Astrocyte (in vitro differentiated cells and primary cell): ENCODE results near the gene P3H2. TPM values are rescaled to one million over a fixed set of nuclear protein-coding genes. Genes with fewer than 3 reads are reported as not detected.
A peak's percentile ranks its signal among the peaks of the same experiment; 100 is the strongest.

Source experiments
- DNase-seq: peaks from one replicate; pipeline ENCODE4 v3.0.0-alpha.2; 2010; ENCODE audit warnings: low read depth
- FAIRE-seq: peaks from 2 replicates; lab custom pipeline; 2011; peaks lifted over from hg19 to GRCh38; lab: Jason Lieb, UNC
- H2AFZ ChIP-seq: 2 replicates; pipeline ENCODE4 v1.6.0; 2012; ENCODE audit warnings: low read depth, low read length, inconsistent platforms
- H3K27ac ChIP-seq: 2 replicates; pipeline ENCODE4 v1.5.1; 2011; ENCODE audit warnings: low read depth, low read length, inconsistent platforms
- H3K27me3 ChIP-seq: 2 replicates; pipeline ENCODE4 v1.6.0; 2011; ENCODE audit warnings: low read length, inconsistent platforms; ENCODE audit not compliant: insufficient read depth
- H3K36me3 ChIP-seq: 2 replicates; pipeline ENCODE4 v1.5.1; 2011; ENCODE audit warnings: low read length, inconsistent platforms; ENCODE audit not compliant: insufficient read depth
- H3K4me1 ChIP-seq: 2 replicates; pipeline ENCODE4 v1.5.1; 2011; ENCODE audit warnings: low read length, inconsistent platforms; ENCODE audit not compliant: insufficient read depth
- H3K4me2 ChIP-seq: 2 replicates; pipeline ENCODE4 v1.6.0; 2012; ENCODE audit warnings: low read length, inconsistent platforms
- H3K4me3 ChIP-seq: 2 replicates; pipeline ENCODE4 v1.5.1; 2011; ENCODE audit warnings: low read depth, mild to moderate bottlenecking, low read length, inconsistent platforms; ENCODE audit not compliant: insufficient read depth
- H3K79me2 ChIP-seq: 2 replicates; pipeline ENCODE4 v1.6.0; 2012; ENCODE audit warnings: mild to moderate bottlenecking, low read length, inconsistent platforms; ENCODE audit not compliant: insufficient read depth
- H3K9ac ChIP-seq: 2 replicates; pipeline ENCODE4 v1.6.0; 2012; ENCODE audit warnings: mild to moderate bottlenecking, low read length, inconsistent platforms
- H3K9me3 ChIP-seq: 2 replicates; pipeline ENCODE4 v1.5.1; 2012; ENCODE audit warnings: low read depth, mild to moderate bottlenecking, low read length, inconsistent platforms; ENCODE audit not compliant: insufficient read depth
- H4K20me1 ChIP-seq: 2 replicates; pipeline ENCODE4 v1.6.0; 2012; ENCODE audit warnings: low read length, inconsistent platforms; ENCODE audit not compliant: insufficient read depth
- H3K27ac Mint-ChIP-seq: one replicate; pipeline ENCODE4 v1.8.0; 2021; ENCODE audit warnings: mild to moderate bottlenecking, mixed read lengths; ENCODE audit not compliant: unreplicated experiment
- H3K27me3 Mint-ChIP-seq: one replicate; pipeline ENCODE4 v1.8.0; 2021; ENCODE audit warnings: low read depth, mixed read lengths; ENCODE audit not compliant: unreplicated experiment
- H3K36me3 Mint-ChIP-seq: one replicate; pipeline ENCODE4 v1.8.0; 2021; ENCODE audit warnings: low read depth, mixed read lengths; ENCODE audit not compliant: unreplicated experiment
- H3K4me1 Mint-ChIP-seq: one replicate; pipeline ENCODE4 v1.8.0; 2021; ENCODE audit warnings: low read depth, mixed read lengths; ENCODE audit not compliant: unreplicated experiment
- H3K4me3 Mint-ChIP-seq: one replicate; pipeline ENCODE4 v1.8.0; 2021; ENCODE audit warnings: mild to moderate bottlenecking, moderate library complexity, mixed read lengths; ENCODE audit not compliant: unreplicated experiment
- H3K9me3 Mint-ChIP-seq: one replicate; pipeline ENCODE4 v1.8.0; 2021; ENCODE audit warnings: mild to moderate bottlenecking, mixed read lengths; ENCODE audit not compliant: unreplicated experiment
- EZH2 ChIP-seq: IDR thresholded peaks from 2 replicates; pipeline ENCODE4 v1.6.1; 2012; ENCODE audit warnings: mild to moderate bottlenecking, low read length, inconsistent platforms; ENCODE audit not compliant: insufficient read depth
- total RNA-seq: library from RNA; stranded (reverse); gene quantifications from 2 replicates; pipeline ENCODE4 v1.2.1, GENCODE V29; 2021
- TF ChIP-seq, protein P1 (sequence below): IDR thresholded peaks from 2 replicates; pipeline ENCODE4 v1.5.1; 2011; ENCODE audit warnings: low read depth, mild to moderate bottlenecking, inconsistent platforms, low read length, moderate library complexity; ENCODE audit not compliant: insufficient read depth

The P3H2 gene
- total RNA-seq, 1 donor from 2014 or later, result 57.7 TPM

DNA sequence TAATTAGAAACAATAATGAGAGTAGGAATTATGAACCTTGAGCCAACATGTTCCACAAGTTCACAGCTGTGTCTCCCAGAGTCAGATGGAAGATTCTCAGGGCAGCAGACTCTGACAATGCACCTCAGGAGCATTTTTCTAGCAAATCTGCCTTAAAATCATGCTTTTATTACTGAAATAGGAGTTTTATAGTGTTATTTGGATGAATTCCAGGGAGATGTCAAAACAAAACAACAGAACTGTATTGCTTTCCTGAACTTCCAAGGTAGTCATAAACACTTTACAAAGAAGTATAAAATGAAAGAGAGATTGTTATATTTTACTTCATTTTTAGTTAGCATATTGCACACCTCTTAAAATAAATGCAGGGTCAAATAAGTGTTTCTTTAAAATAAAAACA, 77.0 kb downstream of the P3H2 start:
- no peaks in the 10 kb centered on the region for H3K27me3 ChIP-seq
- no peaks in the 10 kb centered on the region for H3K9me3 ChIP-seq
- TF ChIP-seq, protein P1, sequence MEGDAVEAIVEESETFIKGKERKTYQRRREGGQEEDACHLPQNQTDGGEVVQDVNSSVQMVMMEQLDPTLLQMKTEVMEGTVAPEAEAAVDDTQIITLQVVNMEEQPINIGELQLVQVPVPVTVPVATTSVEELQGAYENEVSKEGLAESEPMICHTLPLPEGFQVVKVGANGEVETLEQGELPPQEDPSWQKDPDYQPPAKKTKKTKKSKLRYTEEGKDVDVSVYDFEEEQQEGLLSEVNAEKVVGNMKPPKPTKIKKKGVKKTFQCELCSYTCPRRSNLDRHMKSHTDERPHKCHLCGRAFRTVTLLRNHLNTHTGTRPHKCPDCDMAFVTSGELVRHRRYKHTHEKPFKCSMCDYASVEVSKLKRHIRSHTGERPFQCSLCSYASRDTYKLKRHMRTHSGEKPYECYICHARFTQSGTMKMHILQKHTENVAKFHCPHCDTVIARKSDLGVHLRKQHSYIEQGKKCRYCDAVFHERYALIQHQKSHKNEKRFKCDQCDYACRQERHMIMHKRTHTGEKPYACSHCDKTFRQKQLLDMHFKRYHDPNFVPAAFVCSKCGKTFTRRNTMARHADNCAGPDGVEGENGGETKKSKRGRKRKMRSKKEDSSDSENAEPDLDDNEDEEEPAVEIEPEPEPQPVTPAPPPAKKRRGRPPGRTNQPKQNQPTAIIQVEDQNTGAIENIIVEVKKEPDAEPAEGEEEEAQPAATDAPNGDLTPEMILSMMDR, result no peak
- no peak for TF ChIP-seq EZH2
- DNase-seq (no peak), FAIRE-seq (no peak)
- no peak overlapping the region for H3K4me3 ChIP-seq
- H3K4me1 ChIP-seq, result peaks cover 3% of the 10 kb centered on the region
- Mint-ChIP-seq H3K4me1 (peaks cover 33% of the 10 kb centered on the region), H3K9me3 (no peaks in the 10 kb centered on the region), H3K27me3 (no peaks in the 10 kb centered on the region), H3K36me3 (no peaks in the 10 kb centered on the region), H3K27ac (peak overlapping the region; percentile 6), H3K4me3 (no peak overlapping the region)
- no peaks in the 10 kb centered on the region for H4K20me1 ChIP-seq
- no peaks in the 10 kb centered on the region for H3K79me2 ChIP-seq
- H3K4me2 ChIP-seq, result no peak overlapping the region
- H2AFZ ChIP-seq, result no peak overlapping the region
- no peak overlapping the region for H3K27ac ChIP-seq
- H3K9ac ChIP-seq, result no peak overlapping the region
- no peaks in the 10 kb centered on the region for H3K36me3 ChIP-seq

DNA sequence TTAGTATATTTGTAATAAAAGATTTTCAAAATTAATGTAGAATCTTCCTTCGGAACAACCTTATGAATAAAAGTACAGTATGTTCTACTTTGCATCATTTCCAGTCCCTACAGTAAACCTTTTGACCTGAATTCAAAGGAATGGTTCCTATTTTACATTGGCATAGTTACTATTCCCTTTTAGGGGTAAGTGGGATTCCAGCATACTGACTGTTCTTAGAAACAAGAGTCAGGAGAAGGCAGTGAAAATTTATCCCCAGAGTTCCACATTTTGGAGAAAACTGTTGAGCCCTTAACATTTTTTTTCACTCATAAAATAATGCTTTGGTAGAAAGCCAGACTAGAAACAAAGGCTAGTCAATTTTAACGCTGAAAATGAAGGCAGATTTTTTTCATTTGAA, 78.1 kb downstream of the P3H2 start:
- FAIRE-seq (no peak), DNase-seq (no peak)
- Mint-ChIP-seq H3K27me3 (no peaks in the 10 kb centered on the region), H3K4me3 (no peak overlapping the region), H3K9me3 (no peaks in the 10 kb centered on the region), H3K27ac (peak overlapping the region; percentile 5), H3K4me1 (peaks cover 34% of the 10 kb centered on the region), H3K36me3 (no peaks in the 10 kb centered on the region)
- no peak overlapping the region for H2AFZ ChIP-seq
- no peaks in the 10 kb centered on the region for H3K79me2 ChIP-seq
- H3K9me3 ChIP-seq, result no peaks in the 10 kb centered on the region
- no peaks in the 10 kb centered on the region for H3K4me1 ChIP-seq
- H3K4me2 ChIP-seq, result no peak overlapping the region
- H3K36me3 ChIP-seq, result no peaks in the 10 kb centered on the region
- no peak overlapping the region for H3K27ac ChIP-seq
- no peaks in the 10 kb centered on the region for H4K20me1 ChIP-seq
- TF ChIP-seq, protein P1, result no peak
- TF ChIP-seq EZH2, result no peak
- H3K9ac ChIP-seq, result no peak overlapping the region
- H3K27me3 ChIP-seq, result no peaks in the 10 kb centered on the region
- H3K4me3 ChIP-seq, result no peak overlapping the region

DNA sequence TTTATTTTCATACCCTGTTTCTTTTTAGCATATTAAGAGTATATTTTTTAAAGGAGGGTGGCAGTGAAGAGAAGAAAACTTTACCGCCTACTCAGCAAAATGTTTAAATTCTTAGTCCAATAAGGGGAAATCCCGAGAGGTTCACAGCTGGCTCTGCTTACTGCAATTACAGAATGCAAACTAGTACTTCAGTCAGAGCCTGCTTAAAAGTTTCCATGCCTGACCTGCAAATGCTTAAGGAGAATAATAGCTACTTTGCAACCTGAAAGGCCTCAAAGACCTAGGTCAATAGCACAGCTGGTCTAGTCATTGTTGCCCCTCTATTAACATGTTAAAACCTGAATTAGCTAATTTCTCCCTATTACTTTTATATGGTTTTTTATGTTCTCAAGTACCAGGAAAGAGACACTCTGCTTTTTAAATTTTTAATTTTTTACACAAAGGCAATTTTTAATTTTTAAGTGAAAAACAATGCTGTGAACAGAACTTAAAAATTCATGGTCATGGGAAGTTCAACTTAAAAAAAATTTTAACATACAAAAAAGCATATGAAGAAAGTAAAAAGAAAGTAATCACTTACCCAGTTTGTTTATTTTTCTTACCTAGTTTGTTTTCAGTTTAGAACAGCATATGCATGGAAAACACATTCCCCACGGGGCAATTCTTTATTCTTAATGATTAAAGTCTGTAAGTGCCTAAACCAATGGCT, 79.2 kb downstream of the P3H2 start:
- H3K4me2 ChIP-seq, result no peak overlapping the region
- no peak overlapping the region for H3K4me3 ChIP-seq
- H3K27ac ChIP-seq, result no peak overlapping the region
- H3K27me3 ChIP-seq, result no peaks in the 10 kb centered on the region
- DNase-seq, result no peak
- H3K27me3 Mint-ChIP-seq, result no peaks in the 10 kb centered on the region
- no peak overlapping the region for H2AFZ ChIP-seq
- no peak overlapping the region for H3K4me3 Mint-ChIP-seq
- H3K4me1 Mint-ChIP-seq, result peaks cover 36% of the 10 kb centered on the region
- no peak overlapping the region for H3K9ac ChIP-seq
- no peaks in the 10 kb centered on the region for H3K36me3 Mint-ChIP-seq
- no peaks in the 10 kb centered on the region for H3K79me2 ChIP-seq
- H3K27ac Mint-ChIP-seq, result peak overlapping the region; percentile 43
- no peaks in the 10 kb centered on the region for H3K4me1 ChIP-seq
- H3K36me3 ChIP-seq, result no peaks in the 10 kb centered on the region
- TF ChIP-seq, protein P1, result no peak
- TF ChIP-seq EZH2, result no peak
- no peaks in the 10 kb centered on the region for H3K9me3 ChIP-seq
- FAIRE-seq, result no peak
- no peaks in the 10 kb centered on the region for H4K20me1 ChIP-seq
- no peaks in the 10 kb centered on the region for H3K9me3 Mint-ChIP-seq
